NAMALWA (cell line): Measurements from ENCODE around the gene TMEM51.

Experiments
- DNase-seq: peaks from one replicate; pipeline ENCODE4 v3.0.0-alpha.2; 2015; ENCODE audit warnings: low spot score

The TMEM51 gene

DNA sequence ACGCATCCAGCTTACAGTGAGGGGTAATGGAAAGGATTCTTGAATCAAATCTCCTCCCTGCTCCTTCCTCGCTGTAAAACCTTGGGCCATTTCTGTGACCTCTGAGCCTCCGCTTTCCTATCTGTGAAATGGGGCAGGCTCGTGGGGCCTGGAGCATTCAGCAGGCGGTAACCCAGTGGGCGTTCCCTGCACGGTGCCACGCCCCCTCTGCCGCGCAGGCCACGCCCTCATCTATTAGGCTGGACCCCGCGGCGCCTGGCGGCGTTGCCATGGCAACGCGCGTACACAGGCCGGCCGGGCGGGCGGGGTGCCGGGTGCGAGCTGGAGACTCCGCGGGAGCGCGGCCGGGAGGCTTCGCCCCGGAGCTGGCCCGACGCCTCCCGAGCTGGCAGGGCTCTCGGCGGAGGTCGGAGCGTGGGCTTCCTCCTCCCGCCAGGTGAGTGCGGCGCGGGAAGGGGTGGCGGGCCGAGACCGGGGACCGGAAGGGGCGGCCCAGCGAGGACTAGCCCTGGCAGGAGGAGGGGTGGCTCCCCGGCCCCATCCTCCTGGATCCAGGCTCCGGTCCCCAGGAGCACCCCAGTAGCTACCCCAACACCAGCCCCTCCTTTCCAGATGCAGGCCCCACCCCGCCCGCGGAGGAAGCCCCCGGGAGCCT, 93.5 kb downstream of the TMEM51 start, which contains the start of gene FHAD1:
TSS of gene FHAD1 (plus strand) at position 264 of the 655 bp plus-strand sequence. CDS start 4,562 bp downstream, outside the sequence.
- no peak for DNase-seq

DNA sequence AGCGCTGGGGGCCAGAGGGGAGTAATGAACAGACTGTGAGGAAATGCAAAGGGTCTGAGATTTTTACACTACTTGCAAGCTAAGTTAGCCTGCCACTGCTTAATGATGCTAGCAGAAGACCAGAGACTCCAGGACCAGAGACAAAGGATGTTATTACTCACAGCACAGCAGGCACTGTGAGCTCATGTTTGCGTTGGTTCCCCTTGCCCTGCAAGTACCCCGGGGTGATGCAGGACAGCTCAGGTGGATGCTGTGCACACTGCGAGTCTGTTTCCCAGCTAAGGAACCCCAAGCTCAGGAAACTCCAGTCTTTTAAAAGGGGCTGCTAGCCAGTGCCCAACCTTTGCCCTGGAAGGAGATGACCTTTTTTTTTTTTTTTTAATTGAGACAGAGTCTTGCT, 94.7 kb downstream of the TMEM51 start:
- no peak for DNase-seq

DNA sequence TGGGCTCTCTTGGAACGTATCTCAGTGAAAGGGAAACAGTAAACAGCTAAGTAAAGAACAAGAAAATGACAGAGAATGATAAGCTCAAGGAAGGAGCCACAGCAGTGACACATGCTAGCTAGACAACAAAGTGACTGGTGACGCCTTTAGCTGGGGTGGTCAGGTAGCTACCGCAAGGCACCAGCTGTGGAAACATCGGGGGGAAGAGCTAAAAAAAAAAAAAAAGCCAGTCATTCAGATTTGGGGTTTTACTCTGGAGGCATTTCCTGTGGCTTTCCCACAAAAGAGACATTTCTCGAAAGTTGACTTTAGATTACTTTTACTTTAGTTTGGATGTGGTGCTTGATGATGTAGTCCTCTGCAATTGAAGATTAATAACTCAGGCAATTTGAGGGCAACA, 95.5 kb downstream of the TMEM51 start:
- DNase-seq = no peak

DNA sequence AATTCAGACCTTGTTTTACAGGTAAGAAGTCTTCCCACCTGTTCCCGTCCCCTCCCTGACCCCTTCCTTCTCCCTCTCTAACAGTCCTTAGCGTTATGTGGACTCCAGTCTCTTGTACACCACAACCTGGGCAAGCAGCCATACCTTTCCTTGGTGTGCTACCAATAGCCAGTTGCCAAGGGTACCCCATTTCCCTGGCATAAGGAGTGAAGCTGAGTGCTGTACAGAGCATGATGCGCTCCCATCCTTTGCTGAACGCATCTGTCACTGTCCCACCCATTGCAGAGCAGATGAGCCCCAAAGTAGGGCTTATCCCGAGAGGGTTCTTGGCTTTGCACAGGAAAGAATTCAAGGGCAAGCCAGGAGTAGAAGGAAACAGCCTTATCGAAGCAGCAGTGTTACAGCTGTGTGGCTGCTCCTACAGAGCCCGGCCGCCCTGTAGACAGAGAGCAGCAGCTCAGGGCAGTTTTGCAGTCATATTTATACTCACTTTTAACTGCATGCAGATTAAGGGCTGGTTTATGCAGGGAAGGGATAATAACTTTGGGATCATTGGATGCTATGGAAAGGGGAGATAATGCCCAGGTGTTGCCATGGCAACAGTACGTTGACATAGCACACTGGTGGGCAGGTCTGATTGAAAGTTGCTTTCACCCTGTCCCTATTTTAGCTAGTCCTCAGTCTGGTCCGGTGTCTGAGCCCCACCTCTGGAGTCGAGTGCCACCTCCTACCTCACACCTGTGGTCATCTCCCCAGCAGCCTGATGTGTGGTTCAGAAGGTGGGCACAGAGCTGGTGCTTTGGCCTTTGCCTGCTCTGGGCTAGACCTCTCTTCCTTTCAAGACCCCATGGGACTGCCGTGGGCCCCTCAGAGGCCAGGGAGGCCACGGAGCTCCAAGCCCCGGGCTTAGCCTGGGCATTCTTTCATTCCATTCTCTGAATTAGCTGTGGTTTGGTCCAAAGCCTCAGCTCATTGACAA, 98.6 kb downstream of the TMEM51 start:
- DNase-seq = no peak

DNA sequence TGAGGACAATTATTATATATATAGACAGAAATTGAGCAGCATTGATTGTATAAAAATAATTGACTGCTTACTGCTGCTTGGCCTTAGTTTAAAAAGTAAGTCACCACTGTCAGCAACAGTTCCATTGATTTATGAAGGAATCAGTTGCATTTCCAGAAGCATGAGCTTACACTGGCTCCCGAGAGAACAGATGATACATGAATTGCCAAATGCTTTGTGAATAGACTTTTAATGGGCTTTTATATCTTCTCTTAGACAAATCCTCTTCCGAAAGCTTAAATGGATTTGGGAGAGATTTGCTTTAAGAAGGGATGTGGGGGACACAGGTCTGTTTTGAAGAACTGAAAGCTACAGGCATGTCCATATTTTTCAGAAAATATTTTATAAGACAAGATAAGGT, 101.0 kb downstream of the TMEM51 start:
- no peak for DNase-seq

DNA sequence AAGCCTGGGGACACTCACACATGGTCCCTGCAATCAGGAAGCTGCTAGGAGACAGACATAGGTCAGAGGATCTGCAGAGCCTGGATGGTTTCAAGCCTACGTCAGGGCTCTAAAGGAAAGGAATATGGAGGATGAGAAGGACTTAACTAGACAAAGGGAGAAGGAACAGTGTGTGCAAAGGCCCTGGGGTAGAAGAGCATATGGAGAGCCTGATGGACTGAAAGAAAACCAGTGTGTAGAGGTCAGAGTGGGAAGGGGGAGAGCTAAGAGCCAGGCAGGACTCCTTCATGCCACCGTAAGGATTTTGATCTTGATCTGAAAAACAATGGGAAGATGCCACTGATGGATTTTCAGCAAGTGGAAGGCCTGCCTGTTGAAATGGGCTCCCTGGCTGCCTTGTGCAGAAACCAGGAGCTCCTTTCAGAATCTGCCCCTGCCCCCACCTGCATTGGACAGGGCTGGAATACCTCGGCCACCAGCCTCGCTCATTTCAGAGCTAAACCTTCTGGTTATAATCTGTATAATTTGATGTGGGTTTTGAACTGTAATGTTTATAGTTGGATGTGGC, 102.1 kb downstream of the TMEM51 start:
- DNase-seq = no peak

DNA sequence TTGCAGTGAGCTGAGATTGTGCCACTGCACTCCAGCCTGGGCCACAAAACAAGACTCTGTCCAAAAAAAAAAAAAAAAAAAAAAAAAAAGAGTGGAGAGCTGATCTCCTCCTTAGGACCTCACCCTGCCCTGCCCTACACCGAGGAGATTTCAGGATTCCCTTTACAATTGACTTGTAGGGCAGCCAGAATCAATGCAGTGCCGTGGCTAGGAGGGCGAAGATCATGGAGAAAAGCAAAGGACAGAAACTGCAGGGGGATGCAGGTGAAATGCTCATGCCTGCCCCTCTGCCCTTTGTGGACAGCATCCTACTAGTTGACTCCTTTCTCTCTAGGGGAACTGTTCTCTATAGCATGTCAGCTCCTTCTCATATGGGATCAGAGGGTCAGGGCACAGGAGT, 103.0 kb downstream of the TMEM51 start:
- DNase-seq = no peak

DNA sequence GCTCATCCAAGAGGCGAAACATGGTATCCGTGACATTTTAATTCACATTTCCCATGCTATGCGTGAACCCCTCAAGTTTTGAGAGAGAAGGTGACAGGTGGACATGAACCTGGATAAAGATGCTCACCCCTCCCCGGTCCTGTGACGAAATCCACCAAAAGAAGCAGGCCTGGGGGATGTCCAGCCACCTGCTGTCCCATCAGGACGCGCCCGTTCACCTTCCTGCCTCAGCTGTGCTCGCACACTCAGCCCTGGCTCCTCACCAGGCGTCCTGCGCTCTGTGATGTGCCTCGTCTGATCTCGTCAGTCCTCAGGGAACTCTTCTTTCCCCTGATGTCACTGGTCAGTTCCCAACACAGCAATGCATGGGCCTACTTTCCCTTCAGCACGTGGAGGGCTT, 103.8 kb downstream of the TMEM51 start:
- DNase-seq = no peak

DNA sequence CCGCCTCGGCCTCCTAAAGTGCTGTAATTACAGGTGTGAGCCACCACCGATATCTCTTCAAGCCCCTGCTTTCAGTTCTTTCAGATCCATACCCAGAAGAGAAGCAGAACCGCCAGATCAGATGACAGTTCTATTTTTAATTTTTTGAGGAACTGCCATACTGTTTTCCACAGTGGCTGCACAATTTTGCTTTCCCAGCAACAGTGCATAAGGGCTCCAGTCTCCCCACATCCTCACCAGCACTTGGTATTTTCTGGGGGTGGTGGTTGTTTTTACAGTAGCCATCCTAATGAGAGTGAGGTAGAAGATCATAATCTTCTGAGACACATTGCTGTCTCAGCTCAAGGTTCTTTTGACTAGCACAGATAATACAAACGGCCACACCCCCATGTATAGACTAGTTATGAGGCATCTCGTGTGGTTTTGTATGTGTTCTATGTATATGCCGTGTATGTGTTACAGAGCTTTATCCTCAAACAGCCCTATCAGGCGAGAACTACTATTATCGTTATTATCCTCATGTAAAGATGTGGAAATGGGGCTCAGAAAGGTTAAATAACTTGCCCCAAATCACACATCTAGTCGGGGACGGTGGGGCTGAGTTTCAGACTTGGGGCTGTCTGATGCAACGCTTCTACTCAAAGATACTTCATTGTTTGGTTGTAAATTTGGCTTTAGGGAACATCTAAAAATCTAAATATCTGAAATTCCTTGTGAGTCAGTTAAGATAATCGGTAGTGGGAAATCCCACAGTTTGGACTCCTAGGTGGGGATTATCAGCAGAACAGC, 105.5 kb downstream of the TMEM51 start:
- no peak for DNase-seq

DNA sequence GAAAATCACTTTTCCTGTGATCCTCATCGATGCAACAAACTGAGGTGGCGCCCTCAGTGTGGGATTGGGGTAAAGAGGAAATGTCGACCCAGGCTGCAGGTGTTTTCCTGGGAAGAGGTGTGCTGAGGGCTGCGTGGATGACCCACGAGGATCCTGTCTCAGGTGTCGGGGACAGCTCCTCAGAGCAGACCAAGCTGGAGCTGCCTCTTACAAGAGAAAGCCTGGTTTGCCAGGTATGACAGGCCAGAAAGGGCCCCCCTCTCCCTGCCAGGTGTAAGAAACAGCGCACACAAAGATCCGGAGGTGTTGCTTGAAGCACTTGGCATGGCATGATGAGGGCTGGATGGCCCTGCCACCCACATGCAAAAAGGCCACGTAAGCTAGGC, 106.1 kb downstream of the TMEM51 start:
- no peak for DNase-seq

DNA sequence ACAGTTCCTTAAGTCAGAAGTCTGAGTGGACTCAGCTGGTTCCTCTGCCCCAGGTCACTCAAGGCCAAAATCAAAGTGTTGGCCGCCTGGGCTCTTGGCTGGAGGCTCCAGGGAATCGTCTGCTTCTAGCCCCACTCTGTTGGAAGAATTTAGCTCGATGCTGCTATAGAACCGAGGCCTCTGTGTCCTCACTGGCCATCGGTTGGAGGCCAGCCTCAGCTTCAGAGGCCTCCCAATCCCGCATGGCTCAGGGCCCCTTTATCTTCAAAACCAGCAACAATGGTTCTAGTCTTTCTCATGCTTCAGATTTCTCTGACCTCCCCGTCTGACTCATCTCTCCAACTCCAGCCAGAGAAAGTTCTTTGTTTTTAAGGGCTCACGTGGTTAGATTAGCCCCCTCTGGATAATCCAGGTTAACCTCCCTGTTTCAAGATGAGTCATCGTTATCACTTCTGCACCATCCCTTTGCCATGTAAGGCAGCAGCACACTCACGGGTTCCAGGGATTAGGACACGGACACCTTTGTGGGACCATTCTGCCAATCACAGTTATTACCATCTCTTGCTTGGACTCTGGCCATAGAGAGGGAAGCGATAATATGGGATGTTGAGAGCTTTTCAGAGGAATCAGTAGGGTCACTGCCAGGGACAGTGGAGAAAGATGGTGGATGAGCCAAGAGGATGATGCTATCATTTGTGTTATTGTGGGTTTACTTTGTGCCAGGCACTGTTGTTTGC, 107.0 kb downstream of the TMEM51 start:
- no peak for DNase-seq

DNA sequence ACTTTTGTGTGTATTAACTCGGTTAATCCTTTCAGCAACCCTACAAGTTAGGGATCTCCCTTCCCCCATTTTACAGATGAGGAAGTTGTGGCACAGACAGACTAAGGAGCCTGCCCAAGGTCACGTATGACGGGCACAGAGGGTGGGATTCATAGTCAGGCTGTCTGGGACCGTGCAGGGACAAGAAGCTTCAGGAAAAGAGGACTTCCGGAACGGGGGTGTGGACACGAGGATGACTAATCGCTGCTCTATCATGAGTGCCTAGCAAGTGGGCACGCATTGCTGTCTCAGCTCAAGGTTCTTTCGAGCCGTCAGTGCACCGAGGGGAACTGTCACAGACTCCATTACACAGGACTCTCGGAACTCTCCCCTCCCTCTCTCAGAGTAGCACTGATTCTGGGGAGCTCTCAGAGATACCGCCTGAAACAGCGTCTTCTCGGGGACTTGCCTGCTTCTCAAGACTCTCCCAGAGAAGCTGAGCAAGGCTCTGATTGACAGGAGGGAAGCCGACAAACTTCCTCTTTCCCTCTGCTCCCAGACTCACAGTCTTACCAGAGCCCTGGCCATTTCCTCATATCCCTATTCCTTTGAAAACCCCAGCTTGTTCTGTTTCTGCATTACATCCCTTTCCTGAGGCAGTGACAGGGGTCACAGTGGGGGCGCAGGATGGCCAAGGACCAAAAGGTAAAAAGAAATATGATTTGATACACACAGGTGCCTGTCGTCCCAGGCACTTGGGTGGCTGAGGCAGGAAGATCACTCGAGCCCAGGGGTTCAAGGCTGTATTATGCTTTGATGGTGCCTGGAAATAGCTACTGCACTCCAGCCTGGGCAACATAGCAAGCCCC, 107.8 kb downstream of the TMEM51 start:
- no peak for DNase-seq

DNA sequence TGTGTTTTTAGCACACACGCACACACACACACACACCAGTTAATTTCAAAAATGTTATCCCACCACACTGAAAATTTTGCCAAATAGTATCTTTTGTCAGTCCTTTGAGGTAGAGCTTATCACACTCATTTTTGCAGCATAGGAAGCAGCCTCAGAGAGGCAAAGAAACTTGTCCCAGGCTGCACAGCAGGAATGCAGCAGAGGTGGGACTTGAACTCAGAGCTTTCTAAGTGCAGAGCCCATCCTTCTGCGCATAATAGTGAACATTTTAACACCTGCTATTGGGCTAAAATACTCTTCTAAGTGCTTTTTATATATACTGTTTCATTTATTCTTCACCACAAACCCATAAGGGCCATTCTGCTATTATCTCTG, 108.4 kb downstream of the TMEM51 start:
- no peak for DNase-seq

DNA sequence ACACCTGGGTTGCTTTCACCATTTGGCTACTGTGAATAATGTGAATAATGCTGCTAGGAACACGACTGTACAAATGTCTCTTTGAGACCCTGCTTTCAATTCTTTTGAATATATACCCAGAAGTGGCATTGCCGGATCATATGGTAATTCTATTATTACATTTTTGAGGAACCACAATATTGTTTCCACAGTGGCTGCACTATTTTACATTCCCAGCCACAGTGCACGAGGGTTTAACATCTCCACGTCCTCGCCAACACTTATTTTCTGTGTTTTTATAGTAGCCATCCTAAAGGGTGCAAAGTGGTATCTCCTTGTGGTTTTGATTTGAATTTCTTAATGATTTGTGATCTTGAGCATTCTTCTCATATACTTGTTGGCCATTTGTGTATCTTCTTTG, 109.2 kb downstream of the TMEM51 start:
- no peak for DNase-seq

DNA sequence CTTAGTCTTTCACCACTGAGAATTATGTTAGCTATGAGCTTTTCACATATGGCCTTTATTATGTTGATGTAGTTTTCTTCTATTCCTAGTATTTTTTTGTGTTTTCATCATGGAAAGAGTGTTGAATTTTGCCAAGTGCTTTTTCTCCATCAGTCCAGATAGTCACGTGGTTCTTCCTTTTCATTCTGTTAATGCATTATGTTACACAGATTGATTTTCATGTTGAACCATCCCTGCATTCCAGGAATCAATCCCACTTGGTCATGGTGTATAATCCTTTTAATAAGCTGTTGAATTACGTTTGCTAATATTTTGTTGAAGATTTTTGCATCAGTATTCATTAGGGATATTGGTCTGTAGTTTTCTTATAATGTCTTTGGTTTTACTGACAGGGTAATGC, 111.2 kb downstream of the TMEM51 start:
- DNase-seq = no peak
